ENCODE data around the gene PRLR.

The PRLR gene

GRCh38 chr5:35233121-35233520 lies 2.8 kb upstream of the PRLR start:
- no peak for DNase-seq

GRCh38 chr5:35232124-35232523 lies 1.8 kb upstream of the PRLR start:
- no peak for DNase-seq

DNA sequence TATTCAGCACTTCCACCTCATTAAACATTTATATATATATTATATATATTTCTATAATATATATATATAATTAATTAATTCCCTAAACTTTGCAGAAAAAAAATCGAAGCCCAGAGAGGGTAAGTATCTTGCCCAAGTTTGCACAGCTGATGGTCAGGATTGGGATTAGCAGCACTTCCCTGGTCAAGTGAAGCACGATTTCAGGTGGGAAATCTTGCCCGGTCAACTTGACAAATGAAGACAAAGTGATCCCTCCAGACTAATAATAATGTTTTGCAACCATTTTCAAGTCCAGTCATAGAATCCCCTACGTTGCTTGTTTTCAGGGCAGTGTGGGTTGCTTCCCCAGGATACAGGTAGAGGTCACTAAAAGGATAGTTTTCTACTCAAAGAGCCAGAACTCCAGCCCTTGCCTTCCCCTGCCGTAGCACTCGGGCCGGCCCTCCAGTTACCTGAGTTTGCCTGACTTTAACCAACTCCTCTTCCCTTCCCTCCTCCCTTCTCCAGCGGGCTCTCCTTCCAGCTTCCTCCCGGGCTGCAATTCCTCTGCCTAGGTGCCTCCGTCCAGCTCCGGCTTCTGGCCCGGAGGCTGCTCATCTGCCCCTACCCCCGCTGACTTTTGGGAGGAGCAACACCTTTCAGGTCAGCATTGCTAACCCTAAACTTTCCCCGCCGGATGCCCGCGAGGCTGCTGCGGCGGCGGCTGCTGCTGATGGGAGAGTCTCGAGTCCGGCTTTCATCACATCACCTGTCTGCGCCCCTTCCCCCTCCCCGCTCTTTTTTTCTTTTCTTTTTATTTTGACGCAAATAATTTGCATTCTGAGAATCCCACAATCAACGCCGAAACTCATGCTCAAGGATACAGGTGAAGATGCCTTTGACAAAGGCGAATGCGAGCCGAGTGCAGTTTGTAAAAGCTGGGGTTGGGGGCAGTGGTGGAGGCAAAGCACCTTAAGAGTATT lies 930 bp downstream of the PRLR start:
- no peak for DNase-seq

- DNase-seq: no peak
Measured at GRCh38 chr5:35228310-35228709, 2.0 kb downstream of the PRLR start.

DNA sequence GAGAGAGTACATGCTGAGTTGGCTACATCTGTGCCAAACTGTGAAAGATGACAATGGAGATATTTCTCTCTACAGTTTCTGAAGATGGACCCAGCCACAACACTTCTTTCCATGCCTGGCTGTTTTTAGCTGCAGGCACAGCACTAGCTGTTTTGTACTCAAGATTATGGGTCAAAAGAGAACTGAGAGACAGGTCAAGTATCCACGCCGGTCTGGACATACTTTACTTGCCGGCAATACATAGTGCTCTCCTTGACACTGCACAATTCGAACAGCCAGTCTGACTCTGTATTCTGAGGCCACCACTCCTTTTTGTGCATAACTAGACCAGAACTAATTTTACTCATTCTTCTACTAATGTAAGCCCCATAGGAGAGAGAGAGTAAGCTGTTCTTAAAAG lies 2.6 kb downstream of the PRLR start:
- DNase-seq: no peak

DNA sequence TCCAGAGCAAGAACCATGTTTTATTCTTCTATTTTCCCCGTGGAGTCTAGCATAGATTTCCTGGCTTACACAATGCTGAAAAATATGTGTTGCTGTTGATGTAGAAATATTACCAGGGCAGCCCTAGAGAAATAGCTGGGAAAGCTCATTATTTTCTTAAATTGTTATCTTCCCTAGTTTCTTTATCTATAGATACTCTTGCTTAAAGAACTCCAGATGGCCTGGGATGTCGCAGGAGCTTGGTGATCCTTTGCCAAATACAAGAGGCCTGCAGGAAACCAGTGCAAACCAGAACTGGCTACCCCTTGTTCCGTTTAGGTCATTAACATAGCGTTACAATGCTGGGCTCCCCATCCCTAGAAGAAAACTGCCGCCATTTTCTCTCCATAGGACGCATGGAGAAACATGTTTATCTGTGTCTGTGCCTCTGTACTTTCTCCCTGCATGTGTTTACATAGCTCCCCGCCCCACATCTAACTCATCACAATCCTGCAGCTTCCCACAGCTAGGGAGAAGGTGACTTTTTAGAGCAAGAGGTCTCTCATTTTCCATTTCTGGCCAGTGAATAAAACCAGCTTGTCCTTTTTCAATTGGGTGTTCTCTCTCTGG lies 6.4 kb downstream of the PRLR start:
- DNase-seq: no peak

- no peak for DNase-seq
Measured at GRCh38 chr5:35220967-35221366, 9.3 kb downstream of the PRLR start.

DNA sequence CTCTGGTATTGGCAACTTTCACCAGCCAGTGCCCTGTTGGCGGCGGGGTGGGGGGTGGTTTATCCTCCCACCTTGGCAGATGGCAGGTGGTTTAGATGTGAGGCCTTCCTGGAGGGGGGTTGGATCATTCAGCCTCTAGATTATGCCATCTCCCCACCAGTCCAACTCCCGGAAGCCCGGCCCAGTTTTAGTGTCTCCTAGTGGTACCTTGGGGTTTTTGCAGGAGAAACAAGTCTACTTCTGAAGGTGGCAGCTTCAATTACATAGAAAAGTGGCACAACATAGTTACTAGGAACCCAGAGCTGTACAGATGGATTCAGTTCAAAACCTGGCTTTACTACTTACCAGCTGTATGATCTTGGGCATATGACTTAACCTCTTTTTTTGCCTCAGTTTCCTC lies 11.3 kb downstream of the PRLR start:
- no peak for DNase-seq

GRCh38 chr5:35214051-35214450 lies 16.2 kb downstream of the PRLR start:
- DNase-seq: no peak

DNA sequence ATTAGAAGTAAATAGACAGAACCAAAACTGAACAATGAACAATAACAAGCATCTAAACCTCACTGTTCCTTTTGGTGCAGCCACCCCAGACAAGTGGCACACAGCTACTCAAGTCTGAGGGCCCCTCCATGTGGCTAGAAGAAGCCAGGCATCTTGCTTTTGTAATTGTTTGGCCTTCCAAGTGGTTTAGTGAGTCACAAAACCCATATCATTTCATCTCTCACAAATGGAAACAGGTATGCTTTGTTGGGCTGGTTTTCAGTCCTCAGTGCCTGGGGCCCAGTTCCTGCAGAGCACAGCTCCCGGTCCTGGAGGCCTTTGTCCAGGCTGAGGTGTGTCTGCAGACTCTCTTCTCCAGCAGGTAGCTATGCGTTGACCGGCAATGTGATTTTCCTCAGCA lies 16.7 kb downstream of the PRLR start:
- no peak for DNase-seq

DNA sequence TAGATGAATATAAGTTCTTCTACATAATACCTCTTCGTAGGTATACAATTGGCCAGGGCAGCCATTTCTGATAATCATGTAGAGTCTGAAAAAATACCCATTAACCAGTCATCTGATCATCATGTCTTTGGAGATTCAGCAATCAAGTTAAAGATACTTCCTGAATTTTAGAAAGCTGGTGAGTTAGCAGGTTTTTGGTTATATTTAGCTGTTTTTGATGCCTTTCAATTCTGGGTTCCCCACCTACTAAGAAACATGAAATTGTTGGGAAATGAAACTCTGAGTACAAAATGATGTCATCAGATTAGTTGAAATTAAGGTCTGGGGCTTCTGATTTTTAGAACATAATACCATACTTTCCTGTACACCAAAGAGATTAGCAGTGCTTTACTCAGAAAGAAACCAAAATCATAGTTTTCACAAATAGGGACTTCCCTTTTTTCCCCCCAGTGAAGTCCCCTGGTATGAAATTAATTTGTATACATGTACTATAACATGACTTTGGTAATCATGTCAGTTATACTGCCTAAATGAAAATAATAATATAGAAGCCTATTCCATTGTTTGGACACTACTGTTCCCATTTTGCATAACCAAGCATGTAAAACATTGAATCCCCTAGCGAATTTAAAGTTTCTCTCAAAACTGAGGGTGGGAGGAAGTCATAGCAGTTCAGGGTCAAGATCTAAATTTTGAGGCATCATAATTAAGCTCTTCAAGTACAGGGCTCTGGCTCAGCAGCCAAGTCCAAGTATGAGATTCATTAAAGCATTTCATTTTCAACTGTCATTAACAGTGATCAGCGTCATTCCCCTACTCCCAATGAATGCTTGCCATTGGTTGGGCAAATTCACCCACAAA lies 17.9 kb downstream of the PRLR start:
- DNase-seq: no peak

GRCh38 chr5:35209862-35210261 lies 20.4 kb downstream of the PRLR start:
- DNase-seq: no peak

GRCh38 chr5:35205606-35206005 lies 24.7 kb downstream of the PRLR start:
- no peak for DNase-seq

- DNase-seq: no peak
Measured at GRCh38 chr5:35205186-35205585, 25.1 kb downstream of the PRLR start.

GRCh38 chr5:35203403-35203802 lies 26.9 kb downstream of the PRLR start:
- DNase-seq: no peak

GRCh38 chr5:35202319-35203111 lies 27.8 kb downstream of the PRLR start:
- no peak for DNase-seq

- no peak for DNase-seq
Measured at GRCh38 chr5:35201291-35201690, 29.0 kb downstream of the PRLR start.

DNA sequence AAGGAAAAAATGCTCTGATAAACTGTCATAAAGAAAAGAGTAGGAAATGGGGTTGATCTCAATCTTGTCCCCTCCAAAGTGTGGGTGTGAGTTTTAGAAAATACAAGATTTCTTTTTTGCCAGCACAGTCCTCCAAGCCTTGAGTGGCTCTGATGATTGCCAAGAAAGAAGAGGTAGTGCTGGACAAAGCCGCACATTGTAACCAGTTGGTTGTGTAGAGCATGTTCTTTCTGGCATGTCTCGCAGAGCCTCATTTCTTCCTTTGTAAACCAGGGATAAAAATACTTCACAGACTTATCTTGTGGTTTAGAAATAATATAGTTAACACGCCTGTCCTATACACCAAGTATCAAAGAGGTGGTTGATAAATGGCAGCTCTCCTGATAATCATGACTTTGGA lies 30.4 kb downstream of the PRLR start:
- DNase-seq: no peak

DNA sequence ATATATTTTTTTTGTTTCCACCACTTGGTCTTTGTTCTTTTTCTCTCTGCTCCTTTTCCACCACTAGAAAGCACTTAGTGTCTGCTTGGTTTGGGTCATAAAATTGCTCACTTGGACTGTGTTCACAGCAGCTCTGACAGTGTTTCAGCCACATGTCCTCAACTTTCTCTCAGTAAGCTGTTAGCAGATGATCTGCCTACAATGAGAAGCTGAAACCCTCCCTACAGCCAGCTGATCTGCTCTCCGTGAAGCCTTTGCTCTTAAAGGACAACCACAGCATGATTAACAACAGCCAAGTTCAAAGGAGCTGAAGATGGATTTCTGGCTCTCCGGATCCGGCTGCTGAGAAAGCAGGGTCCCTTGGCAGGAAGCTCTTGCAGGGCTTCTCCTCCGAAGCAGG lies 31.6 kb downstream of the PRLR start:
- no peak for DNase-seq

- no peak for DNase-seq
Measured at GRCh38 chr5:35198075-35198474, 32.2 kb downstream of the PRLR start.

DNA sequence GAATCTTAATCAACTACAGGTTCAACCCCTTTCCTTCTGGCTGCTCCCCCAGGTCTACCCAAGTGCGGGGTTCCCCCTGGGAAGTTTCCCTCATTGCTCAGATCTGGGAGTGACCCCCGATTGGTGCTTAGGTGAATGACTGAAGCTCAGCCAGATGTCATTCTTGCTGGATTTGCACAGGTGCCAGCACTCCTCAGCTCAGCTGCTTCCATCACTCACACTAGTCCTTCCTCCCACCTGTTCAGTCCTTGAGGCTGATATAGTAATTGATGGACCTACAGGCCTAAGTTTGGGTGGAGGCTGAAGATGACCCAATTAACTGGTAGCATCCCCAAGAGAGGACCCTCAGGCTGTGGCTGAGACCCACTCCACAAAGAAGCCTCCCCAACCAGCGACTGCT lies 32.9 kb downstream of the PRLR start:
- DNase-seq: no peak

GRCh38 chr5:35195472-35195852 lies 34.8 kb downstream of the PRLR start:
- no peak for DNase-seq

Data from cerebellar nuclear complex (tissue), 1 donor.